ENCODE measurements around the gene EPB41L2.

EPB41L2 gene

DNA sequence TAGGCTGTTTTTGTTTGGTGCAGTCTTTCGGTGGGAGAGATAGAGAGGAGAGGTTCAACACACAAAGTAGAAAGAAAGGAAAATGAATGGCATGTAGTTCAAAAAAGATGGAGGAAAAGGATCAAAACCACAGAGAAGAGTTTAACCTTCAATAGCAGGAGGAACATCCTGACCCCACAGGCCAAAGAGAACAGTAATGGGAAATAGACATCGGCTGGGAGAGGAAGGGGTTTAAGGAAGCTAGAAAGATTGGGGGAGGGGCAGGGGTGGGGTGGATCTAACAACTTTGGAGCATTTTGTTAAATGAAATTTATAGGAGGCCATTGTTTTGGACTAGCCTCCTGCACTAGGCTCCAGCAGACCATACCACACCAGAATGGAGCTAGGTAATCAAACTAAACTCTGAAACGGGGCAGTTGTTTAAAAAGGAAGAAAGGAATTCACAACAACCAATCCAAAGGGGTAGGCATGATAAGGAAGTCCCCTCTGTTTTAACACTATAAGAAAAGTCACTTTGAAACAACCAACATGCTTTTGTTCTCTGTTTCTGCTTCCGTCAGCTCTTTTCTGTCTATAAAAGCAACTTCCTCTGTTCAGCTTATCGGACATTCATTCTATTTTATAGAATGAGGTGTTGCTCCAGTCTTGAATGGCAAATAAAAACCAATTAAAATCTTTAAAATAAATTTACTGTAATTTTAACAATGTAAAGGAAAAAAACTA, 82.6 kb downstream of the EPB41L2 start:
- DNase-seq (ENCODE audit: low read depth) = no peak
- TF ChIP-seq, protein P1, sequence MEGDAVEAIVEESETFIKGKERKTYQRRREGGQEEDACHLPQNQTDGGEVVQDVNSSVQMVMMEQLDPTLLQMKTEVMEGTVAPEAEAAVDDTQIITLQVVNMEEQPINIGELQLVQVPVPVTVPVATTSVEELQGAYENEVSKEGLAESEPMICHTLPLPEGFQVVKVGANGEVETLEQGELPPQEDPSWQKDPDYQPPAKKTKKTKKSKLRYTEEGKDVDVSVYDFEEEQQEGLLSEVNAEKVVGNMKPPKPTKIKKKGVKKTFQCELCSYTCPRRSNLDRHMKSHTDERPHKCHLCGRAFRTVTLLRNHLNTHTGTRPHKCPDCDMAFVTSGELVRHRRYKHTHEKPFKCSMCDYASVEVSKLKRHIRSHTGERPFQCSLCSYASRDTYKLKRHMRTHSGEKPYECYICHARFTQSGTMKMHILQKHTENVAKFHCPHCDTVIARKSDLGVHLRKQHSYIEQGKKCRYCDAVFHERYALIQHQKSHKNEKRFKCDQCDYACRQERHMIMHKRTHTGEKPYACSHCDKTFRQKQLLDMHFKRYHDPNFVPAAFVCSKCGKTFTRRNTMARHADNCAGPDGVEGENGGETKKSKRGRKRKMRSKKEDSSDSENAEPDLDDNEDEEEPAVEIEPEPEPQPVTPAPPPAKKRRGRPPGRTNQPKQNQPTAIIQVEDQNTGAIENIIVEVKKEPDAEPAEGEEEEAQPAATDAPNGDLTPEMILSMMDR (conservative IDR thresholded peaks at IDR 0.05; ENCODE audit: low read depth, low read length) = no peak
- H3K4me3 ChIP-seq (ENCODE audit: low read length) = no peak overlapping the region

DNA sequence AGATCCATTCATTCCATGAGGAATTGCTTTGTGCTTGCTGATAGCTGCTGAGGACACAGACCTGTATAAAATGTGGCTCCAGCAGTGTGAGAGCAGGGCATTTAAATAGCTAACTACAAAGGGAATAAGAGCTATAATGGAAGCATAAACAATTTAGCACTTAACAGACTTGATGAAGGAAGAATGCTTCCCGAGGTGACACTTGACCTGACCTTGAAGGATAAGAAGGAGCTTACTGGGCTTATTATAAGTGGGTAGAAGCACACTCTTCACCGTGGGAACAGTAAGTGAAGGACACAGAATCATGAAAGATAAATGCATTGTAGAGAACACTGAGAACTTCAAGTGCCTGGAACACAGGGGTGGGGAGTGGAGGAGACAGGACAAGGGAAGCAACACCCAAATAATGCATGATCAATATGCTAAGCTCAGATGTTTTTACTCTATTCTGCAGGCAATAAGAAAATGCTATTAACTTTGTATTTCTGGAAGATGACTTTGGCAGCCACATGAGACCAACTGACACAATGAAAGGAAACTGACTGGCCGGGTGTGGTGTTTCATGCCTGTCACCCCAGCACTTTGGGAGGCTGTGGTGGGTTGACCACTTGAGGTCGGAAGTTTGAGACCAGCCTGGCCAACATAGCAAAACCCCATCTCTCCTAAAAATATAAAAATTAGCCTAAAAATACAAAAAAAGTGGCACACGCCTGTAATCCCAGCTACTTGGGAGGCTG, 84.2 kb downstream of the EPB41L2 start:
- H3K4me3 ChIP-seq (ENCODE audit: low read length) = no peak overlapping the region
- no peak for DNase-seq (ENCODE audit: low read depth)
- TF ChIP-seq, protein P1 (conservative IDR thresholded peaks at IDR 0.05; ENCODE audit: low read depth, low read length) = no peak

DNA sequence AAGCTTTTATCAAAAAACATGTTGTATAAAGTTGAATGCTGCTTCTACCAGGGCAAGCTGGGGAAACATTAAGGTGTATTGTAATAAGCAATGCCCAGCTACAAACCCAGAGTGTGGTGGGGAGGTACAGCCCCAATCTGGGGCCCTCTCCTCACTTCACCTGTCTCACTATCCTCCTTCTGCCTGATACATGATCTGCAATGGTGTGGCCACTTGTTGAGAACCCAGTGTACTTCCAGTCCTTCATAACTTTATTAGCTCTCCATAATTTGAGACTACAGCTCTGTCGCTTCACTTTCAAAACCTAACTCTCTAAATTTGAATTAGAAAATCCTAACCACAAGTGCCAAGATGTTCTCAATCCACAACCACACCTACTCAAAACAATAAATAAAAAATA, 84.9 kb downstream of the EPB41L2 start:
- DNase-seq (ENCODE audit: low read depth) = no peak
- TF ChIP-seq, protein P1 (conservative IDR thresholded peaks at IDR 0.05; ENCODE audit: low read depth, low read length) = no peak

DNA sequence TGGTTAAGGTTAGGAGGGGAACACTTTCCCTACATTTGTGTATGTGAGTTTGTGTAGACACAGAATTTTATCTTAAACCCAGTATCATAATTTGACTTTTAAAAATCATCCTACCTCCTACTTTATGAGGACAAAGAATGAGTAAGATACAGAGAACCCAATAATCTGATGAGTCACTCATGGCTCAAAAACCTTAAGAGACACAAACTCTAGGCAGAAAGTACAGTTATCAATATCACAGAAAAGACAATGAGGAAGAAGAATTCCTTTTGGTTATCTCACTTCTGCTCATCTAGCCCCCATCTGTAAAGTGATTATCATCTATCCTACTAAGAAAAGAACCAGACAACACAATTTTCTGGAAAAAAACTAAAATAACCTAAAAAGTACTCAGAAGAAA, 87.7 kb downstream of the EPB41L2 start:
- no peak overlapping the region for H3K4me3 ChIP-seq (ENCODE audit: low read length)
- TF ChIP-seq, protein P1 (conservative IDR thresholded peaks at IDR 0.05; ENCODE audit: low read depth, low read length) = no peak
- DNase-seq (ENCODE audit: low read depth) = no peak

More for the DNA sequence above, 84.9 kb downstream of the EPB41L2 start:
- H3K4me3 ChIP-seq (ENCODE audit: low read length) = no peak overlapping the region

DNA sequence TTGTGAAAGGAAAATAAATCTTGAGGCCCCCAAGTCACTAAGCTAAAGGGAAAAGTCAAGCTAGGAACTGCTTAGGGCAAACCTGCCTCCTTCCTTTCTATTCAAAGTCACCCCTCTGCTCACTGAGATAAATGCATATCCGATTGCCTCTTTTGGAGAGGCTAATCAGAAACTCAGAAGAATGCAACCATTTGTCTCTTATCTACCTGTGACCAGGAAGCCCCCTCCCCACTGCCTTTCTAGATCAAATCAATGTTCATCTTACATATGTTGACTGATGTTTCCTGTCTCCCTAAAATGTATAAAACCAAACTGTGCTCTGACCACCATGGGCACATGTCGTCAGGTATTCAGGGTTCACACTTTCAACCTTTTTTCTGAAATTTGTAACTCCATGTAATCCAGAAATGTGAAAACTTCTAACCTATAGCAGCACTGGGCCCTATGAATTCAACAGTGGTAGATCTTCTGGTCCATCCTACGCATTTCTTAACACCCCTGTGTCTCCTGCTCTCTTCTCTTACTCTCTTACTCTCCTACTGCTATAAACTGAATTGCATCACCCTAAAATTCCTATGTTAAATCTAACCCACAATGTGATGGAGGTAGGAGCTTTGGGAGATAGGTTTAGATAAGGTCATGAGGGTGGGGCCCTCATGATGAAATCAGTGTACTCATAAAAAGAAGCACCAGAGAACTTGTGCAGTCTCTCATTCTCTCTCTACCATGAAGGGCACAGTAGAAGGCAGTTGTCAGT, 89.3 kb downstream of the EPB41L2 start:
- no peak overlapping the region for H3K4me3 ChIP-seq (ENCODE audit: low read length)
- TF ChIP-seq, protein P1 (conservative IDR thresholded peaks at IDR 0.05; ENCODE audit: low read depth, low read length) = no peak
- DNase-seq (ENCODE audit: low read depth) = no peak

DNA sequence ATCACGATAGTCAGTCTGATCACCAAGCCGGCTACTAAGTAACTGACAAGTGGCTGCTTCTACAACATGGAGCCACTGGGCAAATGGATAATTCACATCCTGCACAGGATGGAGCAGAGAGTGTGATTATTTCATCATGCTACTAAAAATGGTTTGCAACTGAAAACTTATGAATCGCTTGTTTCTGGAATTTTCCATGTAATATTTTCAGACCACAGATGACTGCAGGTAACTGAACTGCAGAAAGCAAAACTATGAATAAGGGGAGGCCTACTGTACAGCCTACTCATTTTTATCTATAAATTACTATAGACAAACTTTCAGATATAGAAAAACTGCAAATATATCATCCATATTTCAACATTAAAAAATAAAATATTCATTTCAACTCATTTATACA, 91.5 kb downstream of the EPB41L2 start:
- no peak overlapping the region for H3K4me3 ChIP-seq (ENCODE audit: low read length)
- TF ChIP-seq, protein P1 (conservative IDR thresholded peaks at IDR 0.05; ENCODE audit: low read depth, low read length) = no peak
- no peak for DNase-seq (ENCODE audit: low read depth)

Data from retinal pigment epithelial cell (primary cell).